Right lobe of liver (tissue), 6 donors: ENCODE data around the gene MED20. TPM values are rescaled to one million over a fixed set of nuclear protein-coding genes. Genes with fewer than 3 reads are reported as not detected.
A peak's percentile ranks its signal among the peaks of the same experiment; 100 is the strongest.

Experiments used
- ATAC-seq, 4 donors: fragments of 200-7000 bp; cut with Tn5 transposase; one replicate each; pipeline ENCODE4 v1.9.1; 2020; ENCODE audit warnings: mild to moderate bottlenecking in 4 of 4, moderate library complexity in 4 of 4
- DNase-seq, 3 donors: peaks; one replicate each; pipeline ENCODE4 v3.0.0-alpha.2; 2020
- H3K27ac ChIP-seq, 3 donors: fragments of 200-600 bp; one replicate each; pipeline ENCODE4 v1.8.0; 2022
- H3K27me3 ChIP-seq, 2 donors: fragments of 200-600 bp; one replicate each; pipeline ENCODE4 v1.8.0; 2022
- H3K36me3 ChIP-seq, 4 donors: fragments of 200-600 bp; sonication (generic) in 1 of 4; one replicate each; pipeline versions ENCODE4 v1.5.1 to v1.8.0; 2017 to 2022; ENCODE audit warnings: control low read depth in 1 of 4
- H3K4me1 ChIP-seq, 4 donors: fragments of 200-600 bp; sonication (generic) in 1 of 4; one replicate each; pipeline versions ENCODE4 v1.5.1 to v1.8.0; 2017 to 2022; ENCODE audit warnings: control low read depth in 1 of 4
- H3K4me3 ChIP-seq, 3 donors: fragments of 200-600 bp; one replicate each; pipeline ENCODE4 v1.8.0; 2022
- H3K9me3 ChIP-seq, 4 donors: fragments of 200-600 bp; sonication (generic) in 1 of 4; one replicate each; pipeline versions ENCODE4 v1.5.1 to v1.8.0; 2017 to 2022; ENCODE audit warnings: control low read depth in 1 of 4
- CTCF ChIP-seq, 4 donors: fragments of 200-600 bp in 3 of 4; fragments of 450-650 bp in 1 of 4; IDR thresholded peaks; one replicate each; pipeline versions ENCODE4 v1.5.1 to v1.8.0; 2016 to 2022; ENCODE audit warnings: antibody characterized with exemption in 4 of 4, mild to moderate bottlenecking in 2 of 4
- POLR2A ChIP-seq: fragments of 450-650 bp; IDR thresholded peaks from one replicate; pipeline ENCODE4 v1.6.1; 2017; ENCODE audit warnings: antibody characterized with exemption, mild to moderate bottlenecking
- WGBS: methylation state at CpG from one replicate; pipeline ENCODE4 v1.1.6; 2018; ENCODE audit warnings: low coverage, low lambda C conversion rate; ENCODE audit not compliant: insufficient coverage; ENCODE audit errors: missing lambda C conversion rate; 5-methylcytosine and 5-hydroxymethylcytosine counted together
- intact Hi-C, 2 donors: fragments of 100-400 bp; cut with DNase I; formaldehyde crosslinking; loops; one replicate each; pipeline versions ENCODE4 v1.11.2 to v1.14.1; 2022
- total RNA-seq, 6 experiments: library from RNA; depleted of rRNA in 2 of 6; stranded (reverse); fragments of >200 nt in 2 of 6; fragmentation: NEBNext Ultra II Directional in 3 of 6; extraction: Animal tissue kit (Norgen Biotek cat#: 25700) in 3 of 6; gene quantifications; one replicate each; pipeline versions ENCODE4 v1.1.0 to v1.2.4, GENCODE V29; 2016 to 2023
- donor health status: DM: no; HTN: yes; CAD: no.
- donor health status: DM: no; HTN: no; CAD: no.
- donor health status: DM: no; HTN: no; CAD: no.
- donor health status: DM: no; HTN: yes; CAD: no.
- donor health status: DM: no; HTN: yes; CAD: no.

Gene MED20
- total RNA-seq, 6 experiments from 2014 or later, result 7.2 to 10.8 (median 7.7) TPM

GRCh38 chr6:41914343-41914742, 6.6 kb downstream of the MED20 start:
- no peak overlapping the region for H3K27ac ChIP-seq
- intact Hi-C loops, result no loop called here
- no peaks in the 10 kb centered on the region for H3K27me3 ChIP-seq
- H3K4me3 ChIP-seq, result no peak overlapping the region
- WGBS, result no CpG with 5 or more reads among the region's 2 CpGs
- TF ChIP-seq CTCF (IDR thresholded peaks at IDR 0.05) (no peak), POLR2A (no peak)
- H3K36me3 ChIP-seq, result peaks cover 0 to 21% (median 8%) of the 10 kb centered on the region in 4 donors
- H3K4me1 ChIP-seq, result peaks cover 0 to 11% (median 0%) of the 10 kb centered on the region in 4 donors
- no peak for ATAC-seq
- no peak for DNase-seq
- no peaks in the 10 kb centered on the region for H3K9me3 ChIP-seq

- intact Hi-C loops, result no loop called here
- WGBS, result 93% methylated on average over 1 of the region's 1 CpG
Observed at GRCh38 chr6:41909727-41910126, 11.2 kb downstream of the MED20 start.

GRCh38 chr6:41901882-41902519, 18.9 kb downstream of the MED20 start:
- Histone ChIP-seq H3K27me3 (no peaks in the 10 kb centered on the region), H3K9me3 (no peaks in the 10 kb centered on the region), H3K4me1 (no peaks in the 10 kb centered on the region), H3K36me3 (peaks cover 0 to 15% (median 6%) of the 10 kb centered on the region in 4 donors), H3K27ac (no peak overlapping the region), H3K4me3 (no peak overlapping the region)
- no peak for TF ChIP-seq POLR2A
- TF ChIP-seq CTCF (IDR thresholded peaks at IDR 0.05), result peak in 2 of 4 donors; percentile 13 to 20
- intact Hi-C loops, result no loop called here
- no peak for DNase-seq
- peak in 2 of 4 donors; percentile 22 for ATAC-seq
- no CpG with 5 or more reads among the region's 1 CpG for WGBS

More at GRCh38 chr6:41909727-41910126, 11.2 kb downstream of the MED20 start:
- no peak overlapping the region for H3K4me3 ChIP-seq
- H3K4me1 ChIP-seq, result peaks cover 0 to 3% (median 0%) of the 10 kb centered on the region in 4 donors
- no peaks in the 10 kb centered on the region for H3K27me3 ChIP-seq
- no peak for ATAC-seq
- no peak overlapping the region for H3K27ac ChIP-seq
- no peaks in the 10 kb centered on the region for H3K9me3 ChIP-seq
- no peak for TF ChIP-seq CTCF (IDR thresholded peaks at IDR 0.05)
- no peak for TF ChIP-seq POLR2A
- DNase-seq, result no peak
- H3K36me3 ChIP-seq, result peaks cover 0 to 43% (median 18%) of the 10 kb centered on the region in 4 donors

GRCh38 chr6:41900861-41901260, 20.1 kb downstream of the MED20 start:
- intact Hi-C loops, result no loop called here
- WGBS, result 68% methylated on average over 1 of the region's 1 CpG

More at GRCh38 chr6:41900861-41901260, 20.1 kb downstream of the MED20 start:
- no peak overlapping the region for H3K4me3 ChIP-seq
- no peaks in the 10 kb centered on the region for H3K27me3 ChIP-seq
- H3K36me3 ChIP-seq, result peaks cover 0 to 4% (median 2%) of the 10 kb centered on the region in 4 donors
- TF ChIP-seq POLR2A (no peak), CTCF (IDR thresholded peaks at IDR 0.05) (no peak)
- ATAC-seq (no peak), DNase-seq (no peak)
- H3K27ac ChIP-seq, result no peak overlapping the region
- H3K4me1 ChIP-seq, result peaks cover 0 to 5% (median 0%) of the 10 kb centered on the region in 4 donors
- H3K9me3 ChIP-seq, result no peaks in the 10 kb centered on the region
